Activated CD8-positive, alpha-beta T cell treated with anti-CD3 and anti-CD28 coated beads for 36 hours (primary cell): ENCODE results near the gene MAN2A2. TPM values are rescaled to one million over a fixed set of nuclear protein-coding genes. Genes with fewer than 3 reads are reported as not detected.
A peak's percentile ranks its signal among the peaks of the same experiment; 100 is the strongest.

Experiments
- ATAC-seq: fragments of 200-7000 bp; cut with Tn5 transposase; one replicate; pipeline ENCODE4 v1.10.0; 2021; ENCODE audit warnings: mild to moderate bottlenecking, moderate library complexity
- CTCF ChIA-PET: fragments of 350-600 bp; sonication (Branson Sonifier 250); formaldehyde crosslinking; loops from one replicate; lab custom pipeline; 2021; ENCODE audit warnings: antibody characterized with exemption; lab: Charles Lee
- POLR2A ChIA-PET: fragments of 350-600 bp; sonication (Branson Sonifier 250); formaldehyde crosslinking; loops from one replicate; lab custom pipeline; 2021; ENCODE audit warnings: antibody characterized with exemption; lab: Charles Lee
- DNase-seq: peaks from one replicate; pipeline ENCODE4 v3.0.0-alpha.2; 2020
- H3K27ac Mint-ChIP-seq: one replicate; pipeline ENCODE4 v1.8.0; 2021; ENCODE audit warnings: mild to moderate bottlenecking, mixed read lengths
- H3K27me3 Mint-ChIP-seq: one replicate; pipeline ENCODE4 v1.8.0; 2021; ENCODE audit warnings: mixed read lengths
- H3K36me3 Mint-ChIP-seq: one replicate; pipeline ENCODE4 v1.8.0; 2021; ENCODE audit warnings: low read depth, mixed read lengths
- H3K4me1 Mint-ChIP-seq: one replicate; pipeline ENCODE4 v1.8.0; 2021; ENCODE audit warnings: low read depth, mixed read lengths
- H3K4me3 Mint-ChIP-seq: one replicate; pipeline ENCODE4 v1.8.0; 2021; ENCODE audit warnings: mild to moderate bottlenecking, moderate library complexity, mixed read lengths
- H3K9me3 Mint-ChIP-seq: one replicate; pipeline ENCODE4 v1.8.0; 2021; ENCODE audit warnings: mixed read lengths
- CTCF ChIP-seq: fragments of 200-600 bp; IDR thresholded peaks from one replicate; pipeline ENCODE4 v1.8.0; 2022; ENCODE audit warnings: antibody characterized with exemption, mild to moderate bottlenecking
- intact Hi-C: fragments of 100-400 bp; cut with micrococcal nuclease; formaldehyde crosslinking; loops from one replicate; pipeline ENCODE4 v1.10.0; 2022
- total RNA-seq, 2 experiments: library from RNA; stranded (reverse); gene quantifications; one replicate each; pipeline ENCODE4 v1.2.3, GENCODE V29; 2021

The MAN2A2 gene
- total RNA-seq, 2 experiments from 2014 or later, result 85.0 to 87.7 TPM

GRCh38 chr15:90876046-90876445, 27.1 kb upstream of the MAN2A2 start:
- Mint-ChIP-seq H3K36me3 (peaks cover 53% of the 10 kb centered on the region), H3K27me3 (no peaks in the 10 kb centered on the region), H3K9me3 (no peaks in the 10 kb centered on the region), H3K27ac (peak overlapping the region; percentile 57), H3K4me1 (peaks cover 26% of the 10 kb centered on the region), H3K4me3 (no peak overlapping the region)
- intact Hi-C loops, result no loop called here
- POLR2A ChIA-PET, result interaction anchor here (0.6 kb wide), 1 partner anchor 67 kb away, joined by 3 read pairs; no protein-coding TSS in a partner anchor
- CTCF ChIA-PET, result interaction anchor here (0.7 to 1.0 kb wide), 2 partner anchors 10 to 228 kb away, joined by 3 read pairs; no protein-coding TSS in a partner anchor
- TF ChIP-seq CTCF, result no peak
- ATAC-seq (no peak), DNase-seq (no peak)

GRCh38 chr15:90876512-90877170, 26.5 kb upstream of the MAN2A2 start:
- Mint-ChIP-seq H3K27me3 (no peaks in the 10 kb centered on the region), H3K27ac (peak overlapping the region; percentile 57), H3K4me3 (no peak overlapping the region), H3K9me3 (no peaks in the 10 kb centered on the region), H3K36me3 (peaks cover 54% of the 10 kb centered on the region), H3K4me1 (peaks cover 26% of the 10 kb centered on the region)
- no peak for DNase-seq
- TF ChIP-seq CTCF, result no peak
- CTCF ChIA-PET, result interaction anchor here (0.7 kb wide), 1 partner anchor 9 kb away, joined by 3 read pairs; no protein-coding TSS in a partner anchor
- POLR2A ChIA-PET, result no interaction called here
- ATAC-seq, result no peak
- intact Hi-C loops, result no loop called here

- Mint-ChIP-seq H3K27me3 (no peaks in the 10 kb centered on the region), H3K27ac (no peak overlapping the region), H3K4me1 (peaks cover 25% of the 10 kb centered on the region), H3K9me3 (no peaks in the 10 kb centered on the region), H3K4me3 (no peak overlapping the region), H3K36me3 (peaks cover 52% of the 10 kb centered on the region)
- TF ChIP-seq CTCF, result no peak
- DNase-seq (no peak), ATAC-seq (no peak)
- POLR2A ChIA-PET, result no interaction called here
- intact Hi-C loops, result no loop called here
- CTCF ChIA-PET, result interaction anchor here (0.9 kb wide), 1 partner anchor 9 kb away, joined by 3 read pairs; no protein-coding TSS in a partner anchor
Measured at GRCh38 chr15:90877315-90877714, 25.8 kb upstream of the MAN2A2 start.

- DNase-seq (no peak), ATAC-seq (no peak)
- Mint-ChIP-seq H3K4me3 (no peak overlapping the region), H3K4me1 (peaks cover 18% of the 10 kb centered on the region), H3K27ac (no peak overlapping the region), H3K36me3 (peaks cover 47% of the 10 kb centered on the region), H3K27me3 (no peaks in the 10 kb centered on the region), H3K9me3 (no peaks in the 10 kb centered on the region)
- TF ChIP-seq CTCF, result no peak
- ChIA-PET POLR2A (no interaction called here), CTCF (interaction anchor here (0.9 kb wide), 1 partner anchor 8 kb away, joined by 3 read pairs; no protein-coding TSS in a partner anchor)
- intact Hi-C loops, result no loop called here
Measured at GRCh38 chr15:90877996-90878395, 25.1 kb upstream of the MAN2A2 start.

GRCh38 chr15:90878660-90879059, 24.4 kb upstream of the MAN2A2 start:
- ChIA-PET CTCF (no interaction called here), POLR2A (no interaction called here)
- ATAC-seq, result no peak

More at GRCh38 chr15:90878660-90879059, 24.4 kb upstream of the MAN2A2 start:
- H3K4me1 Mint-ChIP-seq, result peaks cover 11% of the 10 kb centered on the region
- TF ChIP-seq CTCF, result no peak
- no peaks in the 10 kb centered on the region for H3K9me3 Mint-ChIP-seq
- H3K4me3 Mint-ChIP-seq, result no peak overlapping the region
- H3K27me3 Mint-ChIP-seq, result no peaks in the 10 kb centered on the region
- peak; percentile 2 for DNase-seq
- peaks cover 43% of the 10 kb centered on the region for H3K36me3 Mint-ChIP-seq
- intact Hi-C loops, result no loop called here
- H3K27ac Mint-ChIP-seq, result no peak overlapping the region
